Stimulated activated CD4-positive, alpha-beta T cell treated with anti-CD3 and anti-CD28 coated beads, Interleukin-1b, Interleukin-23, amount 100 ng/mL, for 24 hours (primary cell): Measurements from ENCODE around the gene NXPH4.

ENCODE experiments used
- DNase-seq, 4 experiments: peaks; one replicate each; pipeline ENCODE4 v3.0.0-alpha.2; 2020; ENCODE audit warnings: low read depth in 4 of 4, low spot score in 1 of 4

The NXPH4 gene

GRCh38 chr12:57218030-57218853 lies 1.6 kb downstream of the NXPH4 start:
- DNase-seq, result no peak

- no peak for DNase-seq
Observed at GRCh38 chr12:57219205-57219992, 2.8 kb downstream of the NXPH4 start.

- no peak for DNase-seq
Observed at GRCh38 chr12:57219993-57220754, 3.6 kb downstream of the NXPH4 start.

DNA sequence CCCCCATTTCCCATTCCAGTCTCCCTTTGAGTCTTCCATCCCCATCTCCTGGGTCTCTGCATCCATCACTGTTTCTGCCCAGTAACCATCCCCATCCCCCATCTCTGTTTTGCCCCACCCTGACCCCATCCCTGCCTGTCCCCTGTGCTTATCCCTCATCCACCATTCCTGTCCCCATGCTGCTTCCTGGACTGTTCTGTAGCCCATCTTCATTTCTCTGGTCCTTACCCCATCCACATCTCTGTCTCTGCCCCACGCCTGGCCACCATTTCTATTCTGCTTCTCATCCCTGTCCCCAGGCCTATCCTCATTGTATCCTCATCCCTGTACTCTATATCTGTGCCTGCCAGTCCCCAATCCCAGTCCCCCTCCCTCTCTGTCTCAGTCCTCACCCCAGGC lies 4.2 kb downstream of the NXPH4 start:
- no peak for DNase-seq

DNA sequence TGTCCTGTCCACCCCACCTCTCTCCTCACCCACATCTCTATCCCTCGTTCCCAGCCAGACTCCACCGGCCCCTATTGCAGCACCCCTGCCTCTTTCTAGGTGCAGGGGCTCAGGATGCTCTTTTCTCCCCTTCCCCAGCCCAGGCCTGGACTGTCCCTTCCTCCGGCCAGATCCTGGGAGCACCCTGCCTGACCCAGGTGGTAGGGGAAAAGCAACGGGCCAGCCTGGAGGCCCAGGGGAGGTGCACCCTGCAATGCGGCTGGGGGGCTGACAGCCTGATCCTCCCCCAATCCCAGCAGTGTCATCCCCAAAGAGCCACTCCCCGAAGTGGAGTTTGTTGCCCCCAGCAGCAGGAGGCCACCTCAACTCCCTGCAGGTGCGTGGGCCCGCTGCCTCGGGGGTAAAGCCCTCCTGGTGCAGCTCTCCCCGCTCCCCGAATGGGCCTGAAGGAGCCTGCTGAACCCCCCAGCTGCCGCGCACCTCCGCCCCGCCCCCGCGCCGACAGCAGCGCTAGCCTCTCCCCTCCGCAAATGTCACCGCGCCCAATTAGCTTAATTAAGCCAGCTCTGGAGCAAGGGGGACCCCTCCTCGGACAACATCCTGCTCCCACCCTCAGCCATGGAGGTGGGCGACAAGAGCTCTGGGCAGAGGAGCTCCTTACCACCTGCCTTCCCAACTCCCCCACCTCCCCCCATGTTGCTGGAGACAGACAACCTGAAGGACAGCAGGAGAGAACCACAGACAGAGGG lies 4.7 kb downstream of the NXPH4 start:
- DNase-seq, result no peak

DNA sequence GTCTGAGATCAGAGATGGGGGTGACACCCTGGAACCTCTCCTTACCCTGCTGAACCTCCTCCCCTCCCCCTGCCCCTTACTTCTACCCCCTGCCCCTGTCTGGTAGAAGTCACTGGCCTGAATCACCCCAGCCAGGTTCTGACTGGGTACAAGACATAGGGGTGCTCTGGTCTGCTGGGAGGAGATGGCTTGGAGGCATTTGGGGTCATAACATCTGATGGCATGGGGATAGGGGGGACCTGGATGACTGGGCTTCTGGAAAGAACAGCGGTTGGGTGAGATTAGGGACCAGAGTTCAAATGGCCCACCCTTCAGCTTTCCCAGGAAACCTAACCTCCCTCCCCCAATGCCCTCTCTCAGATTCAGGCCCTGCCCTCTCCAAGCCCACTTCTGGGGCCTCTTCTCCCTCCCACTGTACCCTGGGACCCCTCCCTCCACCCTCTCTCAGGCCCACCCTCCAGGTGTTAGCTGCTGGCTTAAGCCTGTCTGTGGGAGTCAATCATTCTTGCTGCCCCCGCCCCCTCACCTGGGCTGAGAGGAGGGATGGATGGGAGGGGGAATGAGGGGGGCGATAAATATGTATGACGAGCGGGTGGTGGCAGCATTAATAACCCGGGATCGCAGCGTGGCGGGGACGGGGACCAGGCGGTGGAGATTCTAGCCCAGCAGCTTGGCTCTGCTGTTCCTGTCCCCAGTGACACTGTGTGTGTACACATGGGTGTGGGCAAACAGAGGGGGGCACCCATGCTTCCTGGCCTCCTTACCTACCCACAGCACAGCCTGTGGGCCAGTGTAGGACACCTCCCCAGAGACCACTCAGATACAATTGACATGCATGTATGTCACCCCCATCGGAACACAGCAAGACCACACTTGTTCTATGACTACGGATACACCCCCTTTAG lies 5.9 kb downstream of the NXPH4 start:
- no peak for DNase-seq

GRCh38 chr12:57223191-57224165 lies 6.9 kb downstream of the NXPH4 start:
- no peak for DNase-seq

GRCh38 chr12:57224278-57224972 lies 7.8 kb downstream of the NXPH4 start:
- DNase-seq, result no peak

GRCh38 chr12:57224973-57225679 lies 8.5 kb downstream of the NXPH4 start:
- no peak for DNase-seq

DNA sequence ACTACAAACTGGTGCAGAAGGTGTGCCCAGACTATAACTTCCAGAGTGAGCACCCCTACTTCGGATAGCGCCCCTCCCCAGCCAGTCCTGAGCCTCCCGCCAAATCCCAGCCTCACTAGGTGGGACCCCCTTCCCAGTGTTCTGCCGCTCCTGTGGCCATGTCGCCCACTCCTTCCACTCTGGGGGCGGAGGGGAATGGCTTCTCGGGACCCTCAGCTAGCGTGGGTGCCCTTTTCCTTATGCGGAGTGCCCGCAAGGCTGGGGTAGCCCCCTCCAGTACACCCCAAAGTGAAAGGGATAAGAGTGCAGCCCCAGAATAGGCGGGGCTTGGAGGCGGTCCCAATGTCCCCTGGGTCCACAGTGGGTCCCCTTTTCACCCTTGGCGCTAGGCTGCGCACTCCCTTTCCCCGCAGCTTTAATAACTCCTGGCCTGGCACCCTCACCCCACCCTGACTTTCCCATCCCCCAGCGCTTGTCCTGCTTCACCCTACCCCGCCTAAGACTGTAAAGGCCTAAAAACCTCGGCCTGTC lies 9.2 kb downstream of the NXPH4 start:
- no peak for DNase-seq

DNA sequence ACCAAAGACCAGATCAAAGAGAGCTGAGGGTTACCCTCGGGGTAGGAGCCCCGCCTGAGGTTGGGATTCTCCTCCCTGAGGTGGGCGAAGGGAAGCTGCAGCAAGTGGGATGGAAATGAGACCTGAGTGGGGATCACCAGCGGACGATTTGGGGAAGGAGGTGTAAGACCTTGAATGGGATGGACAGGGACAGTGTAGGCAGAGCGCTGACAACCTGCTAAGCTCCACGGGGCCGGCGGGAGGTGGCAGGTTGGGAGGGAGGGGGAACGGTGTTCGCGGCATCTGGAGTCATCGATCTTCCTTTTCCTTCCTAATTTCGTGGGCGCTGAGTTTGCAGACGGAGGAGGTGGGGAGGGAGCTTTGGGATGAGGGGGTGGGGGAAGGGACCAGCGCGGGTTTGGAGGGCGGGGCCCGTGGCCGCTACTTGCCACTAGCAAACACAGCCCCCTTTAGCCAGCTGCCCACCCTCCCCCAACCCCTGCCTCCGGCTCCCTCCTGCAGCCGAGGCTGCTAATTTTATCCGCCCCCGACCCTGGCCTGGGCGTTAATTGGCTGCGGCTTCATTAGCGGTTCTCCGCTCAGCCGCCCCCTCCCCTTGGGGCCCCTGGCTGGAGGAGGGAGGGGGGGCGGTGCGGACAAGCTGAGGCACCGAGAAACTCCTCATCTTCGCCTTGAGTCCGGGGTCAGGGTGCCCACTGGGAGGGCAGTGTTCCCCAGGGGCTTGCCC lies 10.2 kb downstream of the NXPH4 start:
- DNase-seq, result no peak

DNA sequence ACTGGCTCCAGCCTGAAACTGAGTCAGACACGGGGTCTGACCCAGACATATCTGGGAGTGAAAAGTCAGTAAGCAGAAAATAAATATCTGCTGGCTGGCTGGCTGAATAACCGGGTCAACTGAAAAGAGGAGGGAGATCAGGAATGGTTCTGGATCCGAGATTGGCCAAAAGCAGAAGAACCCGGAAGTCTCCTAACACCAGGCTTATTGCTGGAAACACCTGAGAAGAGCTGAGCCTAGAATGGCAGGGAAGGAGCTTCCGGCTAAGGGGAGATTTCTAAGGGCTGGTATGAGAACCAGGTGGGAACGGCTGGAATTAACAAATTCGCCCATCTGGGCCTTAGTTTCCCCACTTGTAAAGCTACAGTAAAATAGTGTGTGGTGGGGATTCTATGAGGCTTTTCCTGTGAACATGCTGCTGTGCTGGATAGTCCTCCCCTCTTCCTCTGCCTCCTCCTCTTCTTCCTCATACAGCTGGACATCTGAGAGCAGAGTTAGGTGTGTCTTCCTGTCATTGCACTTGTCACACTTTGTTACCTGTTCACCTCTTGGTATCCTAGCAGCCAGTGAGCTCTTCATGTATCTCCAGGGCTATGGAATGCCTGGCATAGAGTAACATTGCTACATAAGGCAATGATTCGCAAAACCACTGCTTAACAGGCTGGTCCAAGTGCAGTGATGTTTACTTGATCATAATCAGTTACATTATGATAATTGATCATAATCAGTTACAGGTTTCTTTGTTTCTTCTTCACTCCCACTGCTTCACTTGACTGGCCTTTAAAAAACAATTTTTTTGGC lies 10.9 kb downstream of the NXPH4 start:
- no peak for DNase-seq

DNA sequence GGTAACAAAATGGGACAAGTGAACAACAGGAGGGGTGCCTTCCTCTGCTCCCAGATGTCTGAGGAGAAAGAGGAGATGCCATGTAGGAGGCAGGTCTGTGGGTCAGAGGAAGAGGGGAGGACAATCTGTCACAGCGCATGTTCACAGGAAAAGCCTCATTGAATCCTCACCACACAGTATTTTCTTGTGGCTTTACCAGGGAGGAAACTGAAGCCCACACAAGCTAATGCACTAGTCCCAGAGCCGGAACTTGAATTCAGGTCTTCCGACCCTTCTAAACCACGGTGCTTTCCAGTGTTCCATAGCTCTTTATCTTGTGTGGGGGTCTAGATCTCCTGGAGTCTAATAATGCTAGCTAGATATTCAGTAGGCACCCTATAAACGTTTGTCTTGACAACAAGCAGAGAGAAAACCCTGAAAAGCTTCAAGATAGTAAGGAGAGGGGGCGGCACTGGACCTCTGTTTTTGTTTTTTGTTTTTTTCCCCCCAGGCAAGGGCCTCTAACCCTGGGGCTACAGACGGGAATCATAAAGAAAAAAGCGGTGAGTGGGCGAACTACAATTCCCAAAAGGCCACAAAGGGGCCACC lies 12.5 kb downstream of the NXPH4 start:
- DNase-seq, result no peak

DNA sequence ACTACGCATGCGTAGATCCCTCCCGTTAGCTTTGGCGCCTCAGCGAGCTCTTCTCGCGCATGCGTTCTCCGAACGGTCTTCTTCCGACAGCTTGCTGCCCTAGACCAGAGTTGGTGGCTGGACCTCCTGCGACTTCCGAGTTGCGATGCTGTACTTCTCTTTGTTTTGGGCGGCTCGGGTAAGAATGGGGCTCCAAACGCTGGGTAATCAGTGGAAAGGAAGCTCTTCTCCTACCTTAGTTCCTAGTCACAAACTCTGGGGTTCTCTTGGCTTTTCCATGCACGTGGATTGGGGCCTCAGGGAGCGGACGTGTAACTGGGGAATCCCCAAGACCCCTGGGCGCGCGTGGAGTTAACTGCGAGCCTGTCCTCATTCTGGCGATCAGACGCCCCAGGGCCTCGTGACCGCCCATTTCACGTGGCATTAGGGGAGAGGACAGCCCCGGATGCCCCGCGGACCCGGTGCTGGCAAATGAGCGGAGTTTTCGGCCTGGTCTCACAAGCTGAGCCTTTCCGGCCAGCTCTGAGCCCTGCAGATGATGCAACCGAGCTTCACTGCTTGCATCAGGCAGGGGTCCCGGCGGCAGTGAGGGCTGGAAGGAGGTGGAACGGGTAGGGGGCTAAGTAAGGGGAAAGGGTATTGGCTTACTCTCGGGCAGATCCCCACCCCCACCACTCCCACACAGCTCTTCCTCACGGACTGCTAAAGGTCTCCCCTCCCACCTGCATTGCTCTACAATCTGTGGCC lies 13.2 kb downstream of the NXPH4 start, which contains the start of gene SHMT2:
SHMT2 (plus strand) TSS at position 78 of the 747 bp plus-strand sequence; CDS start at position 146, 68 bp downstream.
- peak; percentile 85 to 95 (median 89) for DNase-seq
